ENCODE results near the gene PTCSC3. TPM values are rescaled to one million over a fixed set of nuclear protein-coding genes. Genes with fewer than 3 reads are reported as not detected.

Gene PTCSC3
- total RNA-seq, 1 experiment from 2014 or later: not detected

DNA sequence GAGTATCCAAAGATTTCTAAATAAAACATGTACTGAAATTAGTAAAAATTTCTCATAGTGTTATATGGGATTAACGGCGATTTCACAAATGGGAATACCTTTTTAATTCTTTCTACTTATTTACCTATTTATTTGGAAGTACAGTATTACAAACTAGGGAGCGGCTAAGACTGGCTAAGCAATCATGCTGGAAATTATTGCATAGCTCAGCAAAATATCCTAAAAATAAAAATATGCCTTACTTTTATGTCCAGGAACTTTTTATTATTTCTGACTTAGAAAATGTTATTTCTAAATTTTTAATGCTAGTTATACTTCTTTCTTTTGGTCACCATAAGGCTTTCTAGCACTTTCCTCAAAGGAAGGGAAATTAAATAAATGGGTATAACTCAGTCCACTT lies 36.5 kb upstream of the PTCSC3 start:
- Histone ChIP-seq H3K27ac (ENCODE audit: low read length) (no peak overlapping the region), H3K9me2 (replicated peaks; ENCODE audit: low read length) (no peaks in the 10 kb centered on the region), H4K20me1 (ENCODE audit: low read length) (no peaks in the 10 kb centered on the region), H3F3A (ENCODE audit: low read length, unreplicated experiment) (no peaks in the 10 kb centered on the region), H3K9me3 (ENCODE audit: low read length) (no peaks in the 10 kb centered on the region), H3K79me2 (ENCODE audit: low read length) (no peaks in the 10 kb centered on the region), H3K4me1 (ENCODE audit: insufficient read depth, low read length) (peaks cover 38% of the 10 kb centered on the region), H2AFZ (ENCODE audit: low read length) (no peak overlapping the region), H3K36me3 (ENCODE audit: low read depth, low read length) (no peaks in the 10 kb centered on the region), H3K27me3 (ENCODE audit: low read length) (peaks cover 25% of the 10 kb centered on the region; the same call in 1 of the 2 replicates), H3K4me2 (ENCODE audit: low read length) (no peak overlapping the region), H3K4me3 (ENCODE audit: low read length) (no peak overlapping the region), H3K9ac (ENCODE audit: low read length) (no peak overlapping the region)
- no TSS peak for BruUV-seq (replicated peaks)
- no peak for ATAC-seq
- intact Hi-C loops (cut with micrococcal nuclease): no loop called here
- ChIA-PET CTCF (no interaction called here), POLR2A (ENCODE audit: unreplicated experiment) (no interaction called here)
- DNase-seq: no peak
- TF ChIP-seq, protein P1, sequence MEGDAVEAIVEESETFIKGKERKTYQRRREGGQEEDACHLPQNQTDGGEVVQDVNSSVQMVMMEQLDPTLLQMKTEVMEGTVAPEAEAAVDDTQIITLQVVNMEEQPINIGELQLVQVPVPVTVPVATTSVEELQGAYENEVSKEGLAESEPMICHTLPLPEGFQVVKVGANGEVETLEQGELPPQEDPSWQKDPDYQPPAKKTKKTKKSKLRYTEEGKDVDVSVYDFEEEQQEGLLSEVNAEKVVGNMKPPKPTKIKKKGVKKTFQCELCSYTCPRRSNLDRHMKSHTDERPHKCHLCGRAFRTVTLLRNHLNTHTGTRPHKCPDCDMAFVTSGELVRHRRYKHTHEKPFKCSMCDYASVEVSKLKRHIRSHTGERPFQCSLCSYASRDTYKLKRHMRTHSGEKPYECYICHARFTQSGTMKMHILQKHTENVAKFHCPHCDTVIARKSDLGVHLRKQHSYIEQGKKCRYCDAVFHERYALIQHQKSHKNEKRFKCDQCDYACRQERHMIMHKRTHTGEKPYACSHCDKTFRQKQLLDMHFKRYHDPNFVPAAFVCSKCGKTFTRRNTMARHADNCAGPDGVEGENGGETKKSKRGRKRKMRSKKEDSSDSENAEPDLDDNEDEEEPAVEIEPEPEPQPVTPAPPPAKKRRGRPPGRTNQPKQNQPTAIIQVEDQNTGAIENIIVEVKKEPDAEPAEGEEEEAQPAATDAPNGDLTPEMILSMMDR (conservative IDR thresholded peaks at IDR 0.05; ENCODE audit: low read depth, low read length): no peak
- no peak for TF ChIP-seq EZH2phosphoT487 (IDR thresholded peaks at IDR 0.05; ENCODE audit: borderline replicate concordance, low read length)
- TF ChIP-seq EZH2 (IDR thresholded peaks at IDR 0.05; ENCODE audit: low read length, unreplicated experiment): no peak

DNA sequence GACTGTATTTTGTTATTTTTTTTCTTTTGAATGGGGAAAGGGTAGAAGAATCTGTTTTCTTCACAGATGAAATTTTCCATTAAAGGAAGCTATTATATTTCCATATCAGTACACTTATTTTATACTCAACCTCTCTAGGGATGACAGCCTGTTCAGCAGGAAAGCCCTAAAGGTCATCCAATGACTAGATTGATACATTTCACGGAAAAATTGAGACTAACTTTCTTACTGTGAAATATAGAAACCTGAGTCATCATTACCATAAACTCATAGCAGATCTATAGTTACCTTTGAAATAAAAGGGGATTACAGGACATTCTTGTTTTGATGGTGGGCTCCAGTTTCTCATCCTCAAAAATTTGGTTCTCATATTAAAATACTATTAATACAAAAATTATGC lies 36.1 kb upstream of the PTCSC3 start:
- Histone ChIP-seq H3K27me3 (ENCODE audit: low read length) (peaks cover 25% of the 10 kb centered on the region; the same call in 1 of the 2 replicates), H3K4me2 (ENCODE audit: low read length) (no peak overlapping the region), H3K4me1 (ENCODE audit: insufficient read depth, low read length) (peaks cover 34% of the 10 kb centered on the region), H3K9ac (ENCODE audit: low read length) (no peak overlapping the region), H3K4me3 (ENCODE audit: low read length) (no peak overlapping the region), H3K36me3 (ENCODE audit: low read depth, low read length) (no peaks in the 10 kb centered on the region), H3K79me2 (ENCODE audit: low read length) (no peaks in the 10 kb centered on the region), H3K27ac (ENCODE audit: low read length) (no peak overlapping the region), H3K9me2 (replicated peaks; ENCODE audit: low read length) (no peaks in the 10 kb centered on the region), H3F3A (ENCODE audit: low read length, unreplicated experiment) (no peaks in the 10 kb centered on the region), H4K20me1 (ENCODE audit: low read length) (no peaks in the 10 kb centered on the region), H3K9me3 (ENCODE audit: low read length) (no peaks in the 10 kb centered on the region), H2AFZ (ENCODE audit: low read length) (no peak overlapping the region)
- no peak for ATAC-seq
- TF ChIP-seq, protein P1 (conservative IDR thresholded peaks at IDR 0.05; ENCODE audit: low read depth, low read length): no peak
- TF ChIP-seq EZH2 (IDR thresholded peaks at IDR 0.05; ENCODE audit: low read length, unreplicated experiment) (no peak), EZH2phosphoT487 (IDR thresholded peaks at IDR 0.05; ENCODE audit: borderline replicate concordance, low read length) (no peak)
- no peak for DNase-seq
- ChIA-PET POLR2A (ENCODE audit: unreplicated experiment) (no interaction called here), CTCF (no interaction called here)
- BruUV-seq (replicated peaks): no TSS peak
- intact Hi-C loops (cut with micrococcal nuclease): no loop called here

DNA sequence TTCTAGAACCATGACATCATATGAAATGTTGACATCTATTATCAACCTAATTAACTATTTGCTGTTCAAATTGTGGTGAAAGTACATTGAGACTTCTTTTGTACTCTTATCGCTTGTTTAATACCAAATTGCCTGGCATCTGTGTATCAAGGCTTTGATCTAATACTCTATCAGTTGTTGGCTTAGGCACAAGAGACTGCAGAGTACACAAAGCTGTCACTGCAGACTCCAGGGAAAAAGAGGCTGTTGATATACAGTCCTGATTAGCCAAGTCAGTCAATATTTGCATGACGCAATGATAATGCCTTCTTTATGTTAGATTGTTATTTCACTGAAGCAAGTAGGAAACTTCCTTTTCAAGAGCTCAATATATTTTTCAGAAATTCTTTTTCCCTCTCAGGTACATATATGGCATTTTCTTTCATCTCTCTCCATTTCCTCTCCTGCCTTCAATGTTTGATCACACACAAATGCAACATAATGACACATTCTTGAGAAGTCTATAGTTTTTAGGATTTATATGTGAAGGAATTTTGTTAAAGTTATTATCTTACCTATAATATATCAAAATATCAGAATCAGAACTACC lies 32.3 kb upstream of the PTCSC3 start:
- ATAC-seq (no peak), DNase-seq (no peak)
- POLR2A ChIA-PET (ENCODE audit: unreplicated experiment): interaction anchor here (0.6 to 0.7 kb wide), 3 partner anchors 275 to 385 kb away, joined by 3 to 5 read pairs (median 3); no protein-coding TSS in a partner anchor
- TF ChIP-seq, protein P1 (conservative IDR thresholded peaks at IDR 0.05; ENCODE audit: low read depth, low read length): no peak
- TF ChIP-seq EZH2 (IDR thresholded peaks at IDR 0.05; ENCODE audit: low read length, unreplicated experiment) (no peak), EZH2phosphoT487 (IDR thresholded peaks at IDR 0.05; ENCODE audit: borderline replicate concordance, low read length) (no peak)
- no peak overlapping the region for H3K4me2 ChIP-seq (ENCODE audit: low read length)
- no peaks in the 10 kb centered on the region for H3F3A ChIP-seq (ENCODE audit: low read length, unreplicated experiment)
- H3K9me2 ChIP-seq (replicated peaks; ENCODE audit: low read length): no peaks in the 10 kb centered on the region
- H3K27me3 ChIP-seq (ENCODE audit: low read length): peaks cover 34% of the 10 kb centered on the region
- no peaks in the 10 kb centered on the region for H4K20me1 ChIP-seq (ENCODE audit: low read length)
- no peaks in the 10 kb centered on the region for H3K36me3 ChIP-seq (ENCODE audit: low read depth, low read length)
- no TSS peak for BruUV-seq (replicated peaks)
- no peaks in the 10 kb centered on the region for H3K9me3 ChIP-seq (ENCODE audit: low read length)
- intact Hi-C loops (cut with micrococcal nuclease): loop anchor here (5.0 kb wide), 3 partner anchors 69 to 394 kb away; no protein-coding TSS in a partner anchor
- CTCF ChIA-PET: no interaction called here
- H2AFZ ChIP-seq (ENCODE audit: low read length): no peak overlapping the region
- H3K4me1 ChIP-seq (ENCODE audit: insufficient read depth, low read length): peaks cover 1% of the 10 kb centered on the region; the same call in 1 of the 2 replicates
- no peak overlapping the region for H3K9ac ChIP-seq (ENCODE audit: low read length)
- no peak overlapping the region for H3K4me3 ChIP-seq (ENCODE audit: low read length)
- H3K27ac ChIP-seq (ENCODE audit: low read length): no peak overlapping the region
- no peaks in the 10 kb centered on the region for H3K79me2 ChIP-seq (ENCODE audit: low read length)
